Measurements from ENCODE around the gene CXCL9. TPM values are rescaled to one million over a fixed set of nuclear protein-coding genes. Genes with fewer than 3 reads are reported as not detected.

CXCL9 gene
- total RNA-seq, 1 experiment from 2014 or later = not detected

GRCh38 chr4:76011018-76011670 lies 3.8 kb upstream of the CXCL9 start:
- no peak overlapping the region for H3K4me3 ChIP-seq (ENCODE audit: low read length)
- no TSS peak for BruUV-seq (replicated peaks)
- POLR2A ChIA-PET (ENCODE audit: unreplicated experiment) = no interaction called here

GRCh38 chr4:76010576-76010975 lies 3.3 kb upstream of the CXCL9 start:
- ATAC-seq = no peak
- ChIA-PET CTCF (no interaction called here), POLR2A (ENCODE audit: unreplicated experiment) (no interaction called here)
- H3K4me1 ChIP-seq (ENCODE audit: insufficient read depth, low read length) = peaks cover 32% of the 10 kb centered on the region
- H3K9me3 ChIP-seq (ENCODE audit: low read length) = no peaks in the 10 kb centered on the region
- H3K9ac ChIP-seq (ENCODE audit: low read length) = no peak overlapping the region
- BruUV-seq (replicated peaks) = no TSS peak
- no peak overlapping the region for H2AFZ ChIP-seq (ENCODE audit: low read length)
- no peaks in the 10 kb centered on the region for H3F3A ChIP-seq (ENCODE audit: low read length, unreplicated experiment)
- DNase-seq = no peak
- H3K9me2 ChIP-seq (replicated peaks; ENCODE audit: low read length) = no peaks in the 10 kb centered on the region
- no peaks in the 10 kb centered on the region for H3K79me2 ChIP-seq (ENCODE audit: low read length)
- H3K36me3 ChIP-seq (ENCODE audit: low read depth, low read length) = no peaks in the 10 kb centered on the region
- intact Hi-C loops (cut with micrococcal nuclease) = no loop called here
- no peak overlapping the region for H3K27ac ChIP-seq (ENCODE audit: low read length)
- no peak overlapping the region for H3K4me3 ChIP-seq (ENCODE audit: low read length)
- no peaks in the 10 kb centered on the region for H3K27me3 ChIP-seq (ENCODE audit: low read length)
- no peak overlapping the region for H3K4me2 ChIP-seq (ENCODE audit: low read length)
- TF ChIP-seq EZH2phosphoT487 (IDR thresholded peaks at IDR 0.05; ENCODE audit: borderline replicate concordance, low read length) = no peak
- no peak for TF ChIP-seq EZH2 (IDR thresholded peaks at IDR 0.05; ENCODE audit: low read length, unreplicated experiment)
- no peak for TF ChIP-seq CTCF (conservative IDR thresholded peaks at IDR 0.05; ENCODE audit: low read depth, low read length)
- no peaks in the 10 kb centered on the region for H4K20me1 ChIP-seq (ENCODE audit: low read length)

More at GRCh38 chr4:76011018-76011670, 3.8 kb upstream of the CXCL9 start:
- Histone ChIP-seq H3K4me2 (ENCODE audit: low read length) (no peak overlapping the region), H3K9ac (ENCODE audit: low read length) (no peak overlapping the region), H3K4me1 (ENCODE audit: insufficient read depth, low read length) (peaks cover 38% of the 10 kb centered on the region), H3K36me3 (ENCODE audit: low read depth, low read length) (no peaks in the 10 kb centered on the region), H3K9me3 (ENCODE audit: low read length) (no peaks in the 10 kb centered on the region), H3K79me2 (ENCODE audit: low read length) (no peaks in the 10 kb centered on the region), H3K27ac (ENCODE audit: low read length) (no peak overlapping the region), H3K9me2 (replicated peaks; ENCODE audit: low read length) (no peaks in the 10 kb centered on the region), H4K20me1 (ENCODE audit: low read length) (no peaks in the 10 kb centered on the region), H3F3A (ENCODE audit: low read length, unreplicated experiment) (no peaks in the 10 kb centered on the region), H2AFZ (ENCODE audit: low read length) (peak overlapping the region; percentile 74; the same call in 1 of the 2 replicates), H3K27me3 (ENCODE audit: low read length) (no peaks in the 10 kb centered on the region)
- DNase-seq (no peak), ATAC-seq (no peak)
- CTCF ChIA-PET = no interaction called here
- intact Hi-C loops (cut with micrococcal nuclease) = no loop called here
- no peak for TF ChIP-seq EZH2phosphoT487 (IDR thresholded peaks at IDR 0.05; ENCODE audit: borderline replicate concordance, low read length)
- no peak for TF ChIP-seq CTCF (conservative IDR thresholded peaks at IDR 0.05; ENCODE audit: low read depth, low read length)
- TF ChIP-seq EZH2 (IDR thresholded peaks at IDR 0.05; ENCODE audit: low read length, unreplicated experiment) = no peak

GRCh38 chr4:76009311-76009710 lies 2.0 kb upstream of the CXCL9 start:
- no peak overlapping the region for H3K4me2 ChIP-seq (ENCODE audit: low read length)
- H3K36me3 ChIP-seq (ENCODE audit: low read depth, low read length) = no peaks in the 10 kb centered on the region
- BruUV-seq (replicated peaks) = no TSS peak
- H3K4me3 ChIP-seq (ENCODE audit: low read length) = no peak overlapping the region
- no peaks in the 10 kb centered on the region for H3K9me3 ChIP-seq (ENCODE audit: low read length)
- H2AFZ ChIP-seq (ENCODE audit: low read length) = no peak overlapping the region
- intact Hi-C loops (cut with micrococcal nuclease) = no loop called here
- H3K27me3 ChIP-seq (ENCODE audit: low read length) = no peaks in the 10 kb centered on the region
- no peak overlapping the region for H3K9ac ChIP-seq (ENCODE audit: low read length)
- no peak for TF ChIP-seq EZH2phosphoT487 (IDR thresholded peaks at IDR 0.05; ENCODE audit: borderline replicate concordance, low read length)
- no peak for TF ChIP-seq CTCF (conservative IDR thresholded peaks at IDR 0.05; ENCODE audit: low read depth, low read length)
- no peak for TF ChIP-seq EZH2 (IDR thresholded peaks at IDR 0.05; ENCODE audit: low read length, unreplicated experiment)
- ChIA-PET CTCF (interaction anchor here (0.7 kb wide), 1 partner anchor 54 kb away, joined by 3 read pairs; no protein-coding TSS in a partner anchor), POLR2A (ENCODE audit: unreplicated experiment) (no interaction called here)
- peaks cover 32% of the 10 kb centered on the region for H3K4me1 ChIP-seq (ENCODE audit: insufficient read depth, low read length)
- H3K9me2 ChIP-seq (replicated peaks; ENCODE audit: low read length) = no peaks in the 10 kb centered on the region
- no peaks in the 10 kb centered on the region for H3F3A ChIP-seq (ENCODE audit: low read length, unreplicated experiment)
- DNase-seq (no peak), ATAC-seq (no peak)
- no peaks in the 10 kb centered on the region for H4K20me1 ChIP-seq (ENCODE audit: low read length)
- no peak overlapping the region for H3K27ac ChIP-seq (ENCODE audit: low read length)
- no peaks in the 10 kb centered on the region for H3K79me2 ChIP-seq (ENCODE audit: low read length)
